ENCODE data around the gene NBAS. TPM values are rescaled to one million over a fixed set of nuclear protein-coding genes. Genes with fewer than 3 reads are reported as not detected.

The NBAS gene
- total and polyA plus RNA-seq, 2 of the 13 experiments (the other 11 are each of a cell fraction or from before 2014, with no cell fraction given): 33.6 to 58.7 TPM

DNA sequence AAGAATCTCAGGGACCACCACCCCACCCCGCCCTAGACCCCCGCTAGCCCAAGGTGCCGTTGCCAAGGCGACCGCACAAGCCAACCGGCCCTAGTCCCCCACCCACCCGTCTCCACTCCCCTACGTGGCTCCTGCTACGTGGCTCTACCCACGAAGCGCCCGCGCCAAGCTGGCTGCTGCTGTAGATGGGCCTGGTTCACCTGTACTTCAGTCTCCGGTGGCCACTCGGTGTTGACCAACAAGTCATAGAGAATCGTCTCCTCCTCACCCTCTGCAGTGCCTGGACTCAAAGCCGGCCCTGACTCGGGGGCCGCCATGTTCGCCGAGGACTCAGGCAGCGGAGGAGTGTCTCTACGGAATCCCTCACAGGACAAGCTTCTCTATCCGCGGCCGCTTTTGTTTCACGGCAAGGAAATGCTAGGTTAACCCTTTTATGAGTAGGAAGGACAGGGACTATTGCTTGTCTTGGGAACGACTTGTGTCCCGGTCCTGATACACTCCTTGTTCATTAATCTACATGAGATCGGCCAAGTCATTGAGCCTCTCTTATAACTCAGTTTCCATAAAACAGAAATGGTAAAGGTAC is at the start of gene NBAS (continued):
- TF ChIP-seq CCAR2 (optimal IDR thresholded peaks at IDR 0.05; ENCODE audit: low read depth, low read length) (peak; percentile 82), ZNF180 (CRISPR knock-in tag; IDR thresholded peaks at IDR 0.05; ENCODE audit: borderline replicate concordance, low read depth) (no peak), AGO1 (IDR thresholded peaks at IDR 0.05; ENCODE audit: low read depth, low read length, poor library complexity, severe bottlenecking) (no peak), GFI1 (CRISPR knock-in tag; IDR thresholded peaks at IDR 0.05; ENCODE audit: borderline replicate concordance) (no peak), NFIC (IDR thresholded peaks at IDR 0.05; ENCODE audit: low read length) (no peak), SUZ12 (IDR thresholded peaks at IDR 0.05; ENCODE audit: low read depth, low read length) (no peak), KLF13 (CRISPR knock-in tag; IDR thresholded peaks at IDR 0.05) (no peak), ZNF589 (CRISPR knock-in tag; conservative IDR thresholded peaks at IDR 0.05) (no peak), PCBP1 (IDR thresholded peaks at IDR 0.05; ENCODE audit: borderline replicate concordance, low read depth, low read length) (no peak), RARA (CRISPR knock-in tag; IDR thresholded peaks at IDR 0.05) (peak; percentile 8; the same call in 1 of the 2 replicates), ZNF615 (CRISPR knock-in tag; IDR thresholded peaks at IDR 0.05; ENCODE audit: borderline replicate concordance) (no peak), ZNF567 (CRISPR knock-in tag; IDR thresholded peaks at IDR 0.05; ENCODE audit: borderline replicate concordance) (peak; percentile 72; the same call in 1 of the 2 replicates), KDM3A (CRISPR knock-in tag; IDR thresholded peaks at IDR 0.05; ENCODE audit: low read depth) (peak; percentile 41), NPAS2 (CRISPR knock-in tag; IDR thresholded peaks at IDR 0.05; ENCODE audit: borderline replicate concordance) (0 out of 2 replicates have a peak, but pooled peaks have one; percentile 12), FOSL2 (CRISPR knock-in tag; IDR thresholded peaks at IDR 0.05) (peak; percentile 59), ZNF160 (CRISPR knock-in tag; IDR thresholded peaks at IDR 0.05) (no peak), ZNF326 (CRISPR knock-in tag; IDR thresholded peaks at IDR 0.05; ENCODE audit: borderline replicate concordance) (no peak)
- TF ChIP-seq, protein P1, sequence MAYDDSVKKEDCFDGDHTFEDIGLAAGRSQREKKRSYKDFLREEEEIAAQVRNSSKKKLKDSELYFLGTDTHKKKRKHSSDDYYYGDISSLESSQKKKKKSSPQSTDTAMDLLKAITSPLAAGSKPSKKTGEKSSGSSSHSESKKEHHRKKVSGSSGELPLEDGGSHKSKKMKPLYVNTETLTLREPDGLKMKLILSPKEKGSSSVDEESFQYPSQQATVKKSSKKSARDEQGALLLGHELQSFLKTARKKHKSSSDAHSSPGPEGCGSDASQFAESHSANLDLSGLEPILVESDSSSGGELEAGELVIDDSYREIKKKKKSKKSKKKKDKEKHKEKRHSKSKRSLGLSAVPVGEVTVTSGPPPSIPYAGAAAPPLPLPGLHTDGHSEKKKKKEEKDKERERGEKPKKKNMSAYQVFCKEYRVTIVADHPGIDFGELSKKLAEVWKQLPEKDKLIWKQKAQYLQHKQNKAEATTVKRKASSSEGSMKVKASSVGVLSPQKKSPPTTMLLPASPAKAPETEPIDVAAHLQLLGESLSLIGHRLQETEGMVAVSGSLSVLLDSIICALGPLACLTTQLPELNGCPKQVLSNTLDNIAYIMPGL (CRISPR knock-in tag; IDR thresholded peaks at IDR 0.05; ENCODE audit: borderline replicate concordance in 1 of 2, low read depth in 1 of 2): peak; percentile 86 to 87
- TF ChIP-seq, protein P2, sequence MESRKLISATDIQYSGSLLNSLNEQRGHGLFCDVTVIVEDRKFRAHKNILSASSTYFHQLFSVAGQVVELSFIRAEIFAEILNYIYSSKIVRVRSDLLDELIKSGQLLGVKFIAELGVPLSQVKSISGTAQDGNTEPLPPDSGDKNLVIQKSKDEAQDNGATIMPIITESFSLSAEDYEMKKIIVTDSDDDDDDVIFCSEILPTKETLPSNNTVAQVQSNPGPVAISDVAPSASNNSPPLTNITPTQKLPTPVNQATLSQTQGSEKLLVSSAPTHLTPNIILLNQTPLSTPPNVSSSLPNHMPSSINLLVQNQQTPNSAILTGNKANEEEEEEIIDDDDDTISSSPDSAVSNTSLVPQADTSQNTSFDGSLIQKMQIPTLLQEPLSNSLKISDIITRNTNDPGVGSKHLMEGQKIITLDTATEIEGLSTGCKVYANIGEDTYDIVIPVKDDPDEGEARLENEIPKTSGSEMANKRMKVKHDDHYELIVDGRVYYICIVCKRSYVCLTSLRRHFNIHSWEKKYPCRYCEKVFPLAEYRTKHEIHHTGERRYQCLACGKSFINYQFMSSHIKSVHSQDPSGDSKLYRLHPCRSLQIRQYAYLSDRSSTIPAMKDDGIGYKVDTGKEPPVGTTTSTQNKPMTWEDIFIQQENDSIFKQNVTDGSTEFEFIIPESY (CRISPR knock-in tag; IDR thresholded peaks at IDR 0.05): 0 out of 2 replicates have a peak, but pooled peaks have one; percentile 17
- TF ChIP-seq, protein P3, sequence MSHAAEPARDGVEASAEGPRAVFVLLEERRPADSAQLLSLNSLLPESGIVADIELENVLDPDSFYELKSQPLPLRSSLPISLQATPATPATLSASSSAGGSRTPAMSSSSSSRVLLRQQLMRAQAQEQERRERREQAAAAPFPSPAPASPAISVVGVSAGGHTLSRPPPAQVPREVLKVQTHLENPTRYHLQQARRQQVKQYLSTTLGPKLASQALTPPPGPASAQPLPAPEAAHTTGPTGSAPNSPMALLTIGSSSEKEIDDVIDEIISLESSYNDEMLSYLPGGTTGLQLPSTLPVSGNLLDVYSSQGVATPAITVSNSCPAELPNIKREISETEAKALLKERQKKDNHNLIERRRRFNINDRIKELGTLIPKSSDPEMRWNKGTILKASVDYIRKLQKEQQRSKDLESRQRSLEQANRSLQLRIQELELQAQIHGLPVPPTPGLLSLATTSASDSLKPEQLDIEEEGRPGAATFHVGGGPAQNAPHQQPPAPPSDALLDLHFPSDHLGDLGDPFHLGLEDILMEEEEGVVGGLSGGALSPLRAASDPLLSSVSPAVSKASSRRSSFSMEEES (CRISPR knock-in tag; IDR thresholded peaks at IDR 0.05): peak; percentile 44; the same call in 1 of the 2 replicates
- TF ChIP-seq, protein P4, sequence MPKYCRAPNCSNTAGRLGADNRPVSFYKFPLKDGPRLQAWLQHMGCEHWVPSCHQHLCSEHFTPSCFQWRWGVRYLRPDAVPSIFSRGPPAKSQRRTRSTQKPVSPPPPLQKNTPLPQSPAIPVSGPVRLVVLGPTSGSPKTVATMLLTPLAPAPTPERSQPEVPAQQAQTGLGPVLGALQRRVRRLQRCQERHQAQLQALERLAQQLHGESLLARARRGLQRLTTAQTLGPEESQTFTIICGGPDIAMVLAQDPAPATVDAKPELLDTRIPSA (CRISPR knock-in tag; IDR thresholded peaks at IDR 0.05; ENCODE audit: borderline replicate concordance): no peak
- TF ChIP-seq, protein P5, sequence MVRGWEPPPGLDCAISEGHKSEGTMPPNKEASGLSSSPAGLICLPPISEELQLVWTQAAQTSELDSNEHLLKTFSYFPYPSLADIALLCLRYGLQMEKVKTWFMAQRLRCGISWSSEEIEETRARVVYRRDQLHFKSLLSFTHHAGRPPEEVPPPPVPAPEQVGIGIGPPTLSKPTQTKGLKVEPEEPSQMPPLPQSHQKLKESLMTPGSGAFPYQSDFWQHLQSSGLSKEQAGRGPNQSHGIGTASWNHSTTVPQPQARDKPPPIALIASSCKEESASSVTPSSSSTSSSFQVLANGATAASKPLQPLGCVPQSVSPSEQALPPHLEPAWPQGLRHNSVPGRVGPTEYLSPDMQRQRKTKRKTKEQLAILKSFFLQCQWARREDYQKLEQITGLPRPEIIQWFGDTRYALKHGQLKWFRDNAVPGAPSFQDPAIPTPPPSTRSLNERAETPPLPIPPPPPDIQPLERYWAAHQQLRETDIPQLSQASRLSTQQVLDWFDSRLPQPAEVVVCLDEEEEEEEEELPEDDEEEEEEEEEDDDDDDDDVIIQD (CRISPR knock-in tag; IDR thresholded peaks at IDR 0.05; ENCODE audit: low read depth): 0 out of 2 replicates have a peak, but pooled peaks have one; percentile 23

Measured in HepG2 (cell line).